IMR-90 (cell line): ENCODE measurements around the gene ACSS1.
"Not testable (repeated sequence)": the region's sequence is repeated elsewhere in the genome, so short reads cannot be mapped to it uniquely, and the experiment has no call there.

Source experiments
- CEBPB ChIP-seq: IDR thresholded peaks from 2 replicates; pipeline ENCODE4 v1.6.1; 2012; ENCODE audit warnings: low read depth, low read length, improper control_type of control experiment
- CHD1 ChIP-seq: IDR thresholded peaks from 2 replicates; pipeline ENCODE4 v1.6.1; 2012; ENCODE audit warnings: low read depth, low read length, improper control_type of control experiment
- MAFK ChIP-seq: IDR thresholded peaks from 2 replicates; pipeline ENCODE4 v1.6.1; 2012; ENCODE audit warnings: low read depth, low read length, improper control_type of control experiment
- MAZ ChIP-seq: IDR thresholded peaks from 2 replicates; pipeline ENCODE4 v1.6.1; 2012; ENCODE audit warnings: low read depth, mild to moderate bottlenecking, low read length, improper control_type of control experiment, moderate library complexity, borderline replicate concordance
- MXI1 ChIP-seq: IDR thresholded peaks from 2 replicates; pipeline ENCODE4 v1.6.1; 2012; ENCODE audit warnings: low read depth, mild to moderate bottlenecking, low read length, moderate library complexity, borderline replicate concordance
- POLR2A ChIP-seq: IDR thresholded peaks from 2 replicates; pipeline ENCODE4 v1.6.1; 2012; ENCODE audit warnings: mild to moderate bottlenecking, low read depth, low read length
- RAD21 ChIP-seq: IDR thresholded peaks from 2 replicates; pipeline ENCODE4 v1.6.1; 2012; ENCODE audit warnings: low read length, improper control_type of control experiment
- RCOR1 ChIP-seq: IDR thresholded peaks from 2 replicates; pipeline ENCODE4 v1.6.1; 2012; ENCODE audit warnings: mild to moderate bottlenecking, low read length, improper control_type of control experiment; ENCODE audit not compliant: insufficient replicate concordance
- RFX5 ChIP-seq: IDR thresholded peaks from 2 replicates; pipeline ENCODE4 v1.8.0; 2012; ENCODE audit warnings: low read depth, mild to moderate bottlenecking, low read length, moderate library complexity
- SMC3 ChIP-seq: fragments of 150-350 bp; IDR thresholded peaks from 2 replicates; pipeline ENCODE4 v1.6.1; 2016; ENCODE audit warnings: low read depth, mild to moderate bottlenecking, antibody characterized with exemption, low read length, moderate library complexity
- TF ChIP-seq, protein P1 (sequence below): conservative IDR thresholded peaks from 2 replicates; pipeline ENCODE4 v1.5.1; 2012; ENCODE audit warnings: mild to moderate bottlenecking, low read depth, low read length, improper control_type of control experiment

GRCh38 chr20:25001323-25001722 is 56.6 kb downstream of the ACSS1 start:
- TF ChIP-seq, protein P1, sequence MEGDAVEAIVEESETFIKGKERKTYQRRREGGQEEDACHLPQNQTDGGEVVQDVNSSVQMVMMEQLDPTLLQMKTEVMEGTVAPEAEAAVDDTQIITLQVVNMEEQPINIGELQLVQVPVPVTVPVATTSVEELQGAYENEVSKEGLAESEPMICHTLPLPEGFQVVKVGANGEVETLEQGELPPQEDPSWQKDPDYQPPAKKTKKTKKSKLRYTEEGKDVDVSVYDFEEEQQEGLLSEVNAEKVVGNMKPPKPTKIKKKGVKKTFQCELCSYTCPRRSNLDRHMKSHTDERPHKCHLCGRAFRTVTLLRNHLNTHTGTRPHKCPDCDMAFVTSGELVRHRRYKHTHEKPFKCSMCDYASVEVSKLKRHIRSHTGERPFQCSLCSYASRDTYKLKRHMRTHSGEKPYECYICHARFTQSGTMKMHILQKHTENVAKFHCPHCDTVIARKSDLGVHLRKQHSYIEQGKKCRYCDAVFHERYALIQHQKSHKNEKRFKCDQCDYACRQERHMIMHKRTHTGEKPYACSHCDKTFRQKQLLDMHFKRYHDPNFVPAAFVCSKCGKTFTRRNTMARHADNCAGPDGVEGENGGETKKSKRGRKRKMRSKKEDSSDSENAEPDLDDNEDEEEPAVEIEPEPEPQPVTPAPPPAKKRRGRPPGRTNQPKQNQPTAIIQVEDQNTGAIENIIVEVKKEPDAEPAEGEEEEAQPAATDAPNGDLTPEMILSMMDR = not testable (repeated sequence)
- TF ChIP-seq CEBPB, MXI1, MAFK, POLR2A, SMC3, CHD1, MAZ, RFX5, RAD21, RCOR1: not testable (repeated sequence)
